Parathyroid adenoma (tissue), 2 donors: ENCODE data around the gene C2CD4C.
A peak's percentile ranks its signal among the peaks of the same experiment; 100 is the strongest.

Source experiments
- H2AFZ ChIP-seq: fragments of 300-600 bp; sonication (generic); one replicate; pipeline ENCODE4 v1.7.0; 2017; ENCODE audit warnings: antibody characterized with exemption, mild to moderate bottlenecking
- H3K27ac ChIP-seq: fragments of 300-600 bp; sonication (generic); one replicate; pipeline ENCODE4 v1.7.0; 2017
- H3K27me3 ChIP-seq: fragments of 300-600 bp; sonication (generic); one replicate; pipeline ENCODE4 v1.7.0; 2017; ENCODE audit warnings: low read length; ENCODE audit not compliant: control insufficient read depth, insufficient read depth
- H3K36me3 ChIP-seq: fragments of 300-600 bp; sonication (generic); one replicate; pipeline ENCODE4 v1.7.0; 2017; ENCODE audit warnings: low read length; ENCODE audit not compliant: control insufficient read depth, insufficient read depth
- H3K4me1 ChIP-seq: fragments of 300-600 bp; sonication (generic); one replicate; pipeline ENCODE4 v1.7.0; 2017; ENCODE audit warnings: control low read depth
- H3K4me2 ChIP-seq: fragments of 300-600 bp; sonication (generic); one replicate; pipeline ENCODE4 v1.7.0; 2017; ENCODE audit warnings: low read length
- H3K4me3 ChIP-seq: fragments of 300-600 bp; sonication (generic); one replicate; pipeline ENCODE4 v1.7.0; 2017; ENCODE audit warnings: low read depth, low read length
- H3K79me2 ChIP-seq: fragments of 300-600 bp; sonication (generic); one replicate; pipeline ENCODE4 v1.7.0; 2017; ENCODE audit warnings: control low read depth
- H3K9ac ChIP-seq: fragments of 300-600 bp; sonication (generic); one replicate; pipeline ENCODE4 v1.7.0; 2017; ENCODE audit warnings: mild to moderate bottlenecking
- H3K9me3 ChIP-seq: fragments of 300-600 bp; sonication (generic); one replicate; pipeline ENCODE4 v1.7.0; 2017; ENCODE audit warnings: low read length; ENCODE audit not compliant: control insufficient read depth
- CTCF ChIP-seq: fragments of 300-600 bp; sonication (generic); IDR thresholded peaks from one replicate; pipeline ENCODE4 v1.7.0; 2017; ENCODE audit warnings: antibody characterized with exemption, mild to moderate bottlenecking
- donor health status: primary hyperparathyroidism.

The C2CD4C gene, protein sequence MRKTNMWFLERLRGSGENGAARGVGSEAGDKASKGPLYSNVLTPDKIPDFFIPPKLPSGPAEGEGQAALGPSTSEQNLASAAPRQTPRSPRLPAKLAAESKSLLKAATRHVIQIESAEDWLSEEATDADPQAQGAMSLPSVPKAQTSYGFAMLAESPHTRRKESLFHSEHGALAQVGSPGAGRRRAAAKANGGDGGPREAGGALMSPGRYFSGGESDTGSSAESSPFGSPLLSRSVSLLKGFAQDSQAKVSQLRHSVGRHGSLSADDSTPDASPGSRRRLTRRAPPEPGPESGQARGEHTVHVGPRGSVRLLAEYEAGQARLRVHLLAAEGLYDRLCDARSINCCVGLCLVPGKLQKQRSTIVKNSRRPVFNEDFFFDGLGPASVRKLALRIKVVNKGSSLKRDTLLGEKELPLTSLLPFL

GRCh38 chr19:408902-409515, at the start of gene C2CD4C:
C2CD4C (minus strand) TSS chr19:409147; CDS start chr19:408361, 786 bp downstream.
- TF ChIP-seq CTCF = no peak
- Histone ChIP-seq H3K4me1 (peaks cover 3% of the 10 kb centered on the region), H3K79me2 (no peaks in the 10 kb centered on the region), H3K27ac (no peak within 1 kb of the TSS), H3K36me3 (no peaks in the 10 kb centered on the region), H3K9ac (no peak within 1 kb of the TSS), H3K4me2 (peak within 1 kb of the TSS; percentile 57), H3K4me3 (peak within 1 kb of the TSS; percentile 22), H3K9me3 (no peaks in the 10 kb centered on the region), H2AFZ (peak within 1 kb of the TSS; percentile 46), H3K27me3 (no peaks in the 10 kb centered on the region)

GRCh38 chr19:458091-459042, 49.4 kb upstream of the C2CD4C start:
- TF ChIP-seq CTCF = no peak
- Histone ChIP-seq H3K27ac (no peak overlapping the region), H3K27me3 (no peaks in the 10 kb centered on the region), H3K4me1 (no peaks in the 10 kb centered on the region), H3K9me3 (no peaks in the 10 kb centered on the region), H3K4me2 (no peak overlapping the region), H3K9ac (no peak overlapping the region), H3K4me3 (no peak overlapping the region), H3K36me3 (no peaks in the 10 kb centered on the region), H2AFZ (no peak overlapping the region), H3K79me2 (no peaks in the 10 kb centered on the region)

DNA sequence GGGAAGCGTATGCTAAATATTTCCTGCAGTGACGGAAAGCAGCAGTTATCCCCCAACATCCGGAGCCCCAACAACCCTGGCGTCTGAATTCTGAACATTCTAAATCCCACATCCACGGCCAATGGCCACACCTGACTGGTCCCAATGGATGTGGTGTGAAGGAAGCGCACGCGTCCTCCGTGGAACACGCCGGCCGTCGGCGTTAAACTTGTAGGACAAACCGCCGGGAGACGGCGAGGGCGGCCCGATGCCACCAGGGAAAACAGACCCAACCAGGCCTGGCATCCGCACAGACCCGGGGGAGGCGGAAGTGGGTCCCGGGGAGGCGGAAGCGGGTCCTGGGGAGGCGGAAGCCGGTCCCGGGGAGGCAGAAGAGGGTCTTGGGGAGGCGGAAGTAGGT, 48.7 kb upstream of the C2CD4C start:
- no peaks in the 10 kb centered on the region for H3K9me3 ChIP-seq
- H3K27me3 ChIP-seq = no peaks in the 10 kb centered on the region
- no peak overlapping the region for H3K4me3 ChIP-seq
- H3K9ac ChIP-seq = no peak overlapping the region
- no peak overlapping the region for H3K27ac ChIP-seq
- H3K36me3 ChIP-seq = no peaks in the 10 kb centered on the region
- no peak overlapping the region for H3K4me2 ChIP-seq
- H2AFZ ChIP-seq = no peak overlapping the region
- no peaks in the 10 kb centered on the region for H3K79me2 ChIP-seq
- H3K4me1 ChIP-seq = no peaks in the 10 kb centered on the region
- TF ChIP-seq CTCF = no peak

GRCh38 chr19:456547-457110, 47.7 kb upstream of the C2CD4C start:
- Histone ChIP-seq H3K36me3 (no peaks in the 10 kb centered on the region), H3K4me1 (no peaks in the 10 kb centered on the region), H3K9me3 (no peaks in the 10 kb centered on the region), H3K27ac (no peak overlapping the region), H3K27me3 (no peaks in the 10 kb centered on the region), H2AFZ (no peak overlapping the region), H3K4me3 (no peak overlapping the region), H3K9ac (no peak overlapping the region), H3K79me2 (no peaks in the 10 kb centered on the region), H3K4me2 (no peak overlapping the region)
- TF ChIP-seq CTCF = no peak
